ENCODE results near the gene ITPR1.

The ITPR1 gene

DNA sequence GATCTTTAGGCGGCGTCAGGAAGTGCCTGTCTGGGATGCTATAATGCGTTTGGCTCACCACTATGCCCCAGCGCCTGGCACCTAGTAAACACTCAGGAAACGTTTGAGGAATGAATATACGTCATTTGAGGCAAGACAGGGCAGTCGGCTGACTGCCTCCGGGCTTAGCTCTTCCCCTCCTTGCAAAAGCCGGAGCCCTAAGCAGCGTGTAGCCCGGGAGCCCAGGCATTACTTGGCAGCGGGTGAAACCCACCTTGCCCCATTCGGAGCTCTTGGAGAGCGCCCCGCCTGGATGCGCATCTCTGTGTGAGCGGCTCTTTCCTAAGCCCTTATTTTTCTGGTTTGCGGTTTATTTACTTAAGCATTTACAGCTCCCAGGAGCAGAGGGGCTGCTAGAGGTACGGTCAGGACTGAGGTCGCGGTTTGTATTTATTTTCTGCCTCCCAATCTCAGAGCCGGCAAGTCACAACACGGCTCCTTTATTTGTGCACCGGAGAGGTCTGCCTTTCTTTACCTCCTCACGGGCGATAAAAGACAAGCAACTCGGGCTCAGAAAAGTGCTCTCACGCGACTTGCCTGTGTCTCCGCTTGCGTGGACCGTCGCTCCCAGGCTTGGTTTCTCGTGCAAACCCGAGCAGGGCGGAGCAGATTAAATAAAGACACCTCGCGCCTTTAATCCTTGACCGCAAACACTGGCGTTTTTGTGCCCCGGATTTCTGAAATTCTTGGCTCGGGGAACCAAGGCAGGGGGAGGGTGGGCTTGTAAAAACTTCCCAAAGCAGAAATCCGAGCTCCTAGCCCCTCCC, 737 bp upstream of the ITPR1 start:
- DNase-seq: peak; percentile 58

DNA sequence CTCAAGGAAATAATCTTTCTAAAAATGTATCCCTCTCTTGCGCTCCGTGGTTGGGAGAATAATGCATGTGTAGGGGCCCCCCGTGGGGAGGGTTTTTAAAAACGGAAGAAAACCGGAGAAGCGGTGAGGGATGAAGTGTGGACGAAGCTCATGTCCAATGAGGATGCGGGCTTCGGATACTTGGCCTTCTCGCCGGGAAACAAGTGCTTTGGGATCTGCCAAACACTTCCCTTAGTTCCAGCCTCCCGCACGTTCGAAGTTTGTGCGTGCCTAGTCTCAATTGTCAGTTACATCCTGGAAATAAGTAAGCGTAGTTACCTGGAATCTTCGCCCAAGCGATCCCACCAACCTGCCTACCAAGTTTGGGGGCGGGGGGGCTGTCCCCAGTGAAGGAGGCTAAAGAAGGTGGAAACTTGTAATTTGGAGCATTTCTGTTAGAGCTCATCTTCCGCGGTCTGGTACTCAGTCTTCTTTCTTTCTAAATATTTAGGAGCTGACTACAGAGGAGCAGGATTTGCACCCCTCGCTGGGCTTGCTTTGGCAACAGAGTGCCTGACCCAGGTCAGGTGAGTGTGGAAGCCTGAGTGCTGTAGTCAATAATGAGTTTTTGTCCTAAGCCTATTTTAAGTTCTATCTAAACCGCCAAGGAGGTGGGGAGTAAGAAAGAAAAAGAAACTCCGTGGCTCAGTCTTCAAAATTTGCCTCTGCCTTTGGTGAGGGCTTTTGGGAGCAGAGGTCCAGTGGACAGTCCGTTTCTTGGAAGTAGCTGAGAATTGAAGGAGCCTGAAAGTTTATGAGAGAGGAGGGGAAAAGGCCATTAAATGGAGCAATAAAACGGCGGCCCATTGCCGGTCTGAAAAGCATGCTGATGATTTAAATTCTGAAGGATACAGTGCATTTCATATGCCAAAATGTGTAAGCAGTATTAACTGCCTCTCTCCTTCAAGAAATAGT, 1.1 kb downstream of the ITPR1 start:
- peak; percentile 7 for DNase-seq

DNA sequence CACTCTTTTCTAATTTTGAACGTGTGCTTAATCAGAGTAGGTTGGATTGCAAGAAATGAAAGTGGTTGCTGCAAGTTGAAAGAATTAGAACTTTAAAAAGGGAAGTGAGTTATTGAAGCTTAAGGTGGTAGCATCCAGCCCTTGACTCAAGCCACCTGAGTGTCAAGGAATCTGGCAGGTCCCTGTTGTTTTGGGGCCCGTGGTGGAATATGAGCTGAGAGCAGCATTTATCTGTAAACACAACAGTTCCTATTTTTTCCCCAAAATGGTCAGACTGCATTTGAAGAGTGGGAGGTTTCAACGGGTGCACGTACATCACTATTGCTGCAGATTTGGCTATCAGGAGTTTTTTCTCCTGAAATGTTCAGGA, 1.7 kb downstream of the ITPR1 start:
- DNase-seq: no peak

DNA sequence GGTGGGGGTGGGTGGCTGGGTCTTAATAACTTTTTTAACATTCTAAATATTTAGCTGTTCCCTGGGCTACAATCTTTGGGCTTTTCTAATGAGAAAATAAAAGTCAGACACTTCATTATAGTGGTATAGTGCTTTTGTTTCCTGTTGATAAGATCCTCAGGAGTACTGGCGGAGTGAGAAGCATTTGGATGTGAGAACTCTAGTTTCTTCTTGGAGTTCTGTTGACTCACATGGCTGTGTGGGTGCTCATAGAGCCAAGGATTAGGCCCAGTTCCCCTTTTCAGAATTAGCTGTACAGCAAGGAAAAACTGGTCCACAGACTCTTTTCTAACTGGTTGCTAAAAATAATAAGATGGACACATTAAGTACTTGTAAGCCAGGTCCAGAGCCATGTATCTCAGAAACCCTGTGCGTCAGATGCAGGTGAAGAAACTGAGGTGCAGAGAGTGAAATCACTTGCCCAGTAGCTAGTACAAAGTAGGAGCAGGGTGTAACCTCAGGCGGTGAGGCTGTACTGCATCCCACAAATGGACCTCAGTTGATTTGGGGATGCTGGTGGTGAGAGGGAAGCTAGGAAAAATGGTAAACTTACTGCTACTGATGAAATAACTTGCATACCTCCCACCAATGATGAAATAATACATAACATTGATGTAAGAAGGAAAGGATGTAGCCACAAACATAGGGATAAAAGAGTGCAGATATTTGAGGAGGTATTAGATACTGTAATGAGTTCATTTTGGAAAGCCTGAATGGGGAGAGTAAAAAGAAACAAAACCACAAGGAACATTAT, 2.3 kb downstream of the ITPR1 start:
- DNase-seq: peak; percentile 29

DNA sequence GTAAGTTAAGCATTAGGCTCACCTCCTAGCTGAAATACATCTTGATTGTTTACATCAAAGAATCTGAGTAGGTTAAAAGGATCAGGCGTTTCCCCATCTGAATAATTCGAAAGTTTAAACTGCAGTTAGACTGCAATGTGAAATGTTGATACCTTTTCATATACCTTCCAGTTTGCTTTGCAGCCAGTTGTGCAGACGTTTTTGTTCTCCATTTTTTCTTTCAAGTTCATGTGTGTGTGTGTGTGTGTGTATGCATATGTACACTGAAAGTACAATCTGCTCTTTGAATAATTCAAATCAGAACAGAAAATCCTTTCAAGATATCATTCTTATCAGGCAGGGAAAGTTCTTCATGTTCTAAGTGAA, 2.9 kb downstream of the ITPR1 start:
- DNase-seq: no peak

DNA sequence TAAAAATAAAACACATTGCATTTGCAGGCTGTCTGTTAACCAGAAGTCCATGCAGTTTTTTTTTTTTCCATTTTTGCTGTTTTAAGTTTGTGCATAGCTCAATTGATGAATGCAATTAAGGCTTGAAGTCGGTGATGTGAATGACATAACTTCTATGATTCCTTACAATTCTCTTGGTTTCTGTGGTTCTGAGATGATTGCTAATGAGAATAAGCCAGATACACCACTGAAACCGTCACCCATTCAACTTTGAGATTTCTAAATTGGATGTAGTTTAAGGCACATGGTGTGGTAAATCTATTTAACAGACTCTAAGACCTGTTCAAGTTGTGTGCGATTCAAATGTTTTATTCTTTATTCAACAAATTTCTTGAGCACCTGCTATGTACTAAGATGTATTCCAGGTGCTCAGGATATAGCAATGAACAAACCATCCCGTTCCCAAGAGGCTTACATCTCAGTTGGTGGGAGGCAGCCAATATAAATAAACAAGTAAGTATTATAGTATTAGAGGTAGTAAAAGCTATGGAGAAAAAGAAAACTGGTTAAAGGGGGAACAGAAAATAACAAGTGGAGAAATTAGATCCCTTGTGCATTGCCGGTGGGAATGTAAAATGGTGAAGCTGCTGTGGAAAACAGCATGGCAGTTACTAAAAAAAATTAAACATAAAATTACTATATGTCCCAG, 4.0 kb downstream of the ITPR1 start:
- DNase-seq: no peak

DNA sequence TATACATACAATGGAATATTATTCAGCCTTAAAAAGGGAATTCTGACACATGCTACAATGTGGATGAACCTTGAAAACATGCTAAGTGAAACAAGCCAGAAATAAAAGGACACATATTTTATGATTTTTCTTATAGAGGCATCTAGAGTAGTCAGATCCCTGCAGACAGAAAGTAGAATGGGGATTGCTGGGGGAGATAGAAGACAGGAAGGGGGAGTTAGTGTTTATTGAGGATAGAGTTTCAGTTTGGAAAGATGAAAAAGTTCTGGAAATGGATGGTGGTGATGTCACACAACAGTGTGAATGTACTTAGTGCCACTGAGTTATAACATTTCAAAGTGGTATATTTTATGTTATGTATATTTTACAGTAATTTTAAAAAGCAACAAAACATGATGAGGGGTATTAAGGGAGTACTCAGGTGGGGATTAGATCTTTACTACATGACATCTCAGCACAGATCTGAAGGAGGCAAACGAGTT, 4.7 kb downstream of the ITPR1 start:
- no peak for DNase-seq

DNA sequence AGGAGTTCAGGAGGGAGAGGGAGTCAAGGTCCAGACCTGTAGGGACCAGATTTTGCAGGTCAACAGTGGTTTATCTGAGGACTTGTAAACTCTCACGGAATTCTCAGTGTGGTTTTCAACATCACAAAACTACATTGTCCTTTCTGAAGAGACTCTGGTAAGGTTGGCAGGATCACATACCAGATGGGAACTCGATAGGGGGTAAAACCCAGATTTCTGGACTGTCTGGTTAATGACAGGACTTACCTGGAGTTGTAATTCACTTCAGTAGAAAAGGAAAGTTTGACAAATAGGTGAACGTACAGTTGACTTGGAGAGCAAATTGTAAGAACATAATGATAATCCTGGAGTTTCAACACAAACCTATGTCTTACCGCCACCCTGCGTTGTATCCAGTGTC, 5.3 kb downstream of the ITPR1 start:
- no peak for DNase-seq

DNA sequence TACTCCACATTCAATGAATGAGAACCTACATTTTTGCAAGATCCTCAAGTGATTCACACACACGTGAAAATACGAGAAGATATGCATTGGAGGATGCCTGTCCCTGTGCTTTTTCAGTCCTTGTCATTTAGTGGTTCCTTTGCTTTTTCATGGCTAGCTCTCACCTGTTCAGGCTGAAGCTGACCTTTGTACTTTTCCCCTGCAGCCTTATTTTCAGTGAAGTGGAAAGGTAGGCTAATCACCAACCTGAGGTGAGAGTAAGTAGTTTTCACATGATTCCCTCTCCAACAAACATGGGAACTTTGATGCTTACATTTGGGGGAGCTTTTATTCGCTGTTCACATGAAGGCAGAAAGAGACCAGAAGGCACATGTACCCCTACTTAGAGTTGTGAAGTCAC, 8.3 kb downstream of the ITPR1 start:
- no peak for DNase-seq

DNA sequence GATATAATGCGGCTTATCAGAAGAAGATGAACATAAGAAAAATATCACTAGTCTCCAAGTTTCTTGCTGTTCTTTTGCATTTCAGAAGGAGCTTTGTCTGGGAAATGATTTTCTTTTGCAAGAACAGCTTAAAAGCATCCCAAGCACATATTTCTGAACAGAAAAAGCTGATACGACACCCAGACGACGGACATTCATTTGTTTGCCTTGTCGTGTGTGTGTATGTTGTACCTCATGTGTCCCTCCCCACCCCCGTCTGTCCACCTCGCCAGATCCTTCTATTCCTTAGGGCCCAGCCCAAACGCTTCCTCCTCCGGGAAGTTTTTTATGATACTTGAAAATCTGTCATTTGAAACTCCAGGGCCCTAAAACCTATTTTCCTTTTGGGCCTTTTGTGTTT, 8.8 kb downstream of the ITPR1 start:
- DNase-seq: no peak

DNA sequence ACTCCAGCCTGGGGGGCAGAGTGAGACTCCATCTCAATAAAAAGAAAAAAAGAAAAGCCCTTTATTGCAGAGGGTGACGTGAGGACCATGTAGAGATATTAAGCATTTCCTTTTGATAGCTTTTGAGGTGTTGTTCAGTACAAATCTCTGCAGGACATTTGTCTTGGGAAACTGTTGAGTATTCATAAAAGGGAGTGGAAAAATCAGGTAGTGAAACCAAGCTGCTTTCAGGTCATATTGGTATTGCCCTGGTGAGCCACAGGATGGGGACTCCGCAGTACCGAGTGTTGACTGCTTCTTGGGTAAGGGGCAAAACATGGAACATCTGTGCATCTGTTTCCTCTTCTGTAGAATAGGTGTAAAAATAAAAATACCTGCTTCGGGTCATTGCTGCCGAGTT, 9.9 kb downstream of the ITPR1 start:
- no peak for DNase-seq

DNA sequence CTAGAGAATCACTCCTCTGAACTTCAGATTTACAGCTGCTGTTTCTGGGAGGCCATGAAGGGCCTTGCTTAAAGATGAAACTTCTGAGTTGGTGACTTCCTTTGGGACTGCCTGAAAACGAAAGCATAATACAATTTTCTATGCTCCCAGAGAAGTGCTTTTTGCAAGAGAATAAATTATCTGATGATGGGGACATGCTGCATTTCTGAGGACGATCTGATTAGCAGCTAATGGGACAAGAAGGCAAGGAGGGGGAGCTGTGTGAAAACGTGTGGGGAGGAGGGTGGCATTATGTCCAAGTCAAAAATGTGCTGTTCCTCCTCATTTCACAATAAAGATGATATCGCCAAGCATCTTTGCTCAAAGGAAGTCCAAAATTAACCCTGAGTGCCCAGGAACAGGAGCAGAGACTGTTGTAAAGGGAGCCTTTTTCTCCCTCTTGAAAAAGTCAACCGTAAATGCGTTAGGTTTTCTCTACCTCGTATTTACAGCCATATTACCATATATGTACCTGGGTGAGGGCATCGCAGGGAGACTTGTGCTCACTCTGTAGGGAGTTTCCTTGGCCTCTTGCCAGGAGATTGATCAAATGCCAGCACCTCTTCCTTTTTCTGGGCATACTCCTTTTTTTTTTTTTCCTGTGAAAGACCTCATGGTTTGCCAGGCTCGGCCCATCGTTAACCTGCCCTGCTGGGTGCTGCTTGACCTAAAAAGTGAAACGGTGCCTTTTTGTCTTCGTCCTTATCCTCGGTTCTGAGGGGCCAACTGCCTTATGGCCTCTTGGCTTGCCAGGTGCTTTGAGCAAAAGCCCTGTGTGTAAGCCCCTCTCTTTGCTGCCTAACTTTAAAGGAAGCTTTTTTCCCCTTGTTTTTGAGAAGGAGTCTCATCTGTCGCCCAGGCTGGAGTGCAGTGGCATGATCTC, 11.5 kb downstream of the ITPR1 start:
- no peak for DNase-seq

DNA sequence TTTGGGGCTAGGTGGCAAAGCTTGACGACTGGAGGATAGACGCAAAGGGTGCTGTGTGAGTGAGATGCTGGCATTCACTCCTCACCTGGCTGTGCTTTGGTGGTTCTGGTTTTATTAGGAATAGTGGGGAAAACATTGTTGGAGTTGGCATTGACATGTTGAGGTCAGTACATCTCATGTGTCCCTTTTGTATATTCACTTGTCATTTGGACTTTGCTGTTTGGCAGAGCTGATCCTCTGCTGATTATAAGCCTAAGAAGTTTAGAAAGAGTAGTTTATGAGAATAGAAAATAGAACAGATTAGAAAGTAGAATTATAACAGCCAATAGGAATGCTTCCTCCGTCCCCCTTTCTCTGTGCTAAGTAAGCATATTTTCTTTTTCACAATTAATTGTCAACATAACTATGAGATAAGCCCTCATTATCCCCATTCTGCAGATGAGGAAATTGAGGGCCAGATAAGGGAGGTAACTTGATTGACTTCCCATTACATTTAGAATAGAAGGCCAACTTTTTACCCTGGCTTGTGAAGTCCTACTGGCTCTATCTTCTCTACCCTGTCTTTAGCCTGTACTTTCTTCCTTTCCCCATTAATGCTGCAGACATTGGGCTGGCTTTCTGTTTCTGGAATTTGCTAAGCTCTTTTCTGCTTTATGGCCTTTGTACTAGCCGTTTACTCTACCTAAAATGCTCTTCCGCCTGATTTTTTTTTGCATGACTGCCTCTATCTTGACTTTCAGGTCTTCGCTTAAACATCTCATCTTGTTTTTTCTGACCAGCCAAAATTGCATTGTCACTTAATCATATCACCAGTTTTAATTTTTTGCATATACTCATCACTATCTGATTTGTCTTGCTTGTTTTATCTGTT, 12.8 kb downstream of the ITPR1 start:
- no peak for DNase-seq

DNA sequence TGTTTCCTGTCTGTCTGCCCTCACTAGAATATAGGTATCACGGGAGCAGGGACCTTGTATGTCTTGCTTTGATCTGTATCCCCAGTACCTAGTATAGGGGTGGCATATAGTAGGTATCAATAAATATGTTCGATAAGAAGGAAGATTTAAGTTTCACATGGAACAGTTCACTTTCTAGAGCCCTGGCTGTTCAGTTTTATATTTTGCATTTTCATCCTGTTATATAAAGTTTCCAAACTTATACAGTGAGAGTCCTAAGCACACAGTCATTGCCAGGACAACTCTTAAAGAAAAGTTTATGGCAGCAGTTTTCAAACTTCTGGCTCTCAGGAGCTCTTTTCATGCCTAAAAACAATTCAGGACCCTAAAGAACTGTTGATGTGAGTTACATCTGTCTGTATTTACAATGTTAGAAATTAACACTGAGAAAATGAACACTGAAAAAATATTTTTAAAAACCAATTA, 13.4 kb downstream of the ITPR1 start:
- DNase-seq: no peak

DNA sequence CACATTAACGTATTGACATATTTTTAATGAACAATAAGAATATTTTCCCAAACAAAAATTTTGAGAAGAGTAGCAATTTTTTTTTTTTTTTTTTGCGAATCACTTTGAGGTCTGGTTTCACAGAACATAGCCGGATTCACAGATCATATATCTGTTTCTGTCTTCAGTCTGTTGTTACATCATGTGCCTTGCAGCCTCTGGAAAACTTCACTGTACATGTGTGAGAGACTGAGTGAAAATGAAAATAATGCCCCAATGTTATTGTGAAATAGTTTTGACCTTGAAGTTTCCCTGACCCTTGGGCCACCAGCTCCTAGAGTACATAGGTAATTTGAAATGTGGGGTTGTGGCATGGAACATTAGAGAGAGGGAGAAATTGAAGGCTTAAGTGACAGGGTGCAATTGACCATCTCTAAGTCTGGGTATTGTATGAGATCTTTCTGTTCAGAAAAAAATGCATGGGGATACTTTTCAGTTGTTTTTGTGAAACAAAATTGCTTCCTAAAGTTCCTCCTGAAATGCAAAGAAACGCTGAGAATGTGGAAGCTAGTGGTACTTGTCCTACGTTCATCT, 14.0 kb downstream of the ITPR1 start:
- peak; percentile 64 for DNase-seq

DNA sequence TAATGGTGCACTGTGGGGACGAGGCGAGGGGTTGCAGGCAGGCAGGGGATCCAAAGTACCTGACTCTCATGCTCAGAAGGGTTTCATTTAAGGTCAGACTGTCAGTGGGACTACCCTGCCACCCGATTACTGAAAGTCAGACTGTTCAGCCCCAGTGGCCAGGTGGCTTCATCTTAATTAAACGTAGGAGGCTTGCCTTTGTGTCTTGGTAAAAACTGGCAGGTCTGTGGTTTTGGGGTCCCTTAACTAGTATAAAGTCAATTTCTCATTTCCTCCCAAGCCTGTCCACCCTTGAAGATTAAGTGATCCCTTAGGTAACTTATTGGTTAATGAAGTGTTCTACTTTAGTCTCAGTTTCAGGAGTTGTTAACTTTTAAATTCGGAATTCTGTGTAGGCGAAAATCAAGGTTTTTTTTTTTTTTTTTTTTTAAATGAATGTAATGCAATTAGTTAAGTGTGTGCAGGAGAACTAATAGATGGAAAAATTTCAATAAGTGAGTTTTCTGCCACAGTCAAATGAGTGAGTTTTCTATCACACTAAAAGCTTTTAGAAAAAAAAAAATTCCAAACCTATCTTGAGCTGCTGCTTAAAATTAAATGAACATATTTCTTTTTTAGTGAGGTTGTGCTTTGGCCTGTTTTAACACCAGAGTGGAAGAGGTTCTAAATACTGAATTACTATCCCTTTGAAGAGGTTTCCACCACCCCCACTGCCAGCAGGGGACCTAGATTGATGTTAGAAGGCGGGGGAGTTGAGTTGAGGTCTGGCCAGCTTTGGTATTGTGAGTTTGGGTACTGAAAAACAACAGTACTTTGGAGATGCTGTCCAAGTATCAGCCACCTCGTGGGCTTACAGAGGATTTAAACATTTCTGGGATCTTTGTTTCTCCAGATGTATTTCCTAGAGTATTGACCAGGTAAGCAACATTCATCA, 15.2 kb downstream of the ITPR1 start:
- DNase-seq: no peak

DNA sequence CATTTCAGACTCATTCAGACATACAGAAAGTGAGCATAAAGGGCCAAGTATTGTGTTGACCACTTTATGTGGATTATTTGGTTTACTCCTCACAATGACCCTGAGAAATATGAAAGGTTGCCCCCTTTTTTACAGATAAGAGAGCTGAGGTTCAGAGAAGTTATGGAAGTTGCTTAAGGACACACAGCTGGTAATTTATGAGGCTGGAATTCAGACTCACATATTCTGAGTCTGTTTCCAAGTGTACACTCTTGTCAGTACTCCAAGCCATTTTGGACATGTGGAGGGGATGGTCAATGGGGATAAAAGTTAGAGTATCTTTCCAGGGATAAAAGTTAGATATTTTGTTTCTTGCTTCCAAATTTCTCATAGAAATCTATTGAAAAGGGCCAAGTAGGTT, 15.9 kb downstream of the ITPR1 start:
- no peak for DNase-seq

DNA sequence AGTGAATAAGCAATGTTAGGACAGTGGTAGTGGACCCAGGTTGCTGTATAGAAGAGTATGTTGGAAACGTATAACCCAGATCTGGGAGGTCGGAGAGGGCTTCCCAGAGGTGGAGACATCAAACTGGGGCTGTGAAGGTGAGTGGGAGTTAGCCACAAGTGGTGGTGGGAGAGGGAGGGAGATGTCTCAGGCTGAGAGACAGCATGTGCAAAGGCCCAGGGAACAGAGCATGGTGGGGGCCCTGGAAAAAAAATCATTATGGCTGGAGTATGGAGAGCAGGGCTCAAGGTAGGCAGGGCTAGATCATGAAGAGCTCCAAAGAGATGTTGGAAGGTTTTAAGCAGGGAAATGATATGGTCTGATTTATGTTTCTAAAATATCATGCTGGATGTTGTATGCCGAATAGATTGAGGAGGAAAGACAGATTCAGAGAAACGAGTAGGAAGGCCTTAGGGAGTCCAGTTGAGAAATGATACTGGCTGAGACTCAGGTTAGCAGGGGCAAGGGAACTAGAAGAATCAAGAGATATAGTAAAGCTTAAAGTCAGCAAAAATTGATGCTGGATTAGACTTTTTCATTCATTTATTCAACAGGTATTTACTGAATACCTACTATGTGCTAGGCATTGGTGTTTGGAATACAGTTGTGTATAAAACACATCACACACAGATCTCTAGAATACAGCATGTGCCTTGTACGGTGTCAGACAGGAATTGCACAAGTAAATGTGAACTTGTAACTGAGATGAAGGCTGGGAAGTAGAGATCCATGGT, 17.0 kb downstream of the ITPR1 start:
- no peak for DNase-seq
